Lower leg skin (tissue), 3 donors: ENCODE data around the gene PHLDA1.

Source experiments
- CTCF ChIP-seq, 3 donors: fragments of 450-650 bp; IDR thresholded peaks; one replicate each; pipeline ENCODE4 v1.5.1; 2016; ENCODE audit warnings: antibody characterized with exemption in 3 of 3, mild to moderate bottlenecking in 3 of 3, moderate library complexity in 2 of 3
- POLR2A ChIP-seq, 2 donors: fragments of 450-650 bp; IDR thresholded peaks; one replicate each; pipeline ENCODE4 v1.6.1; 2016 to 2017; ENCODE audit warnings: antibody characterized with exemption in 2 of 2, mild to moderate bottlenecking in 1 of 2, moderate library complexity in 1 of 2

- no peak for TF ChIP-seq CTCF (IDR thresholded peaks at IDR 0.05)
- no peak for TF ChIP-seq POLR2A (IDR thresholded peaks at IDR 0.05)
These were observed 54.7 kb downstream of the PHLDA1 start for GRCh38 chr12:75976913-75977312.
